ENCODE measurements around the gene LCN9. TPM values are rescaled to one million over a fixed set of nuclear protein-coding genes. Genes with fewer than 3 reads are reported as not detected.
"Not testable (repeated sequence)": the region's sequence is repeated elsewhere in the genome, so short reads cannot be mapped to it uniquely, and the experiment has no call there.

The LCN9 gene
- total RNA-seq, 2 experiments from 2014 or later: not detected

DNA sequence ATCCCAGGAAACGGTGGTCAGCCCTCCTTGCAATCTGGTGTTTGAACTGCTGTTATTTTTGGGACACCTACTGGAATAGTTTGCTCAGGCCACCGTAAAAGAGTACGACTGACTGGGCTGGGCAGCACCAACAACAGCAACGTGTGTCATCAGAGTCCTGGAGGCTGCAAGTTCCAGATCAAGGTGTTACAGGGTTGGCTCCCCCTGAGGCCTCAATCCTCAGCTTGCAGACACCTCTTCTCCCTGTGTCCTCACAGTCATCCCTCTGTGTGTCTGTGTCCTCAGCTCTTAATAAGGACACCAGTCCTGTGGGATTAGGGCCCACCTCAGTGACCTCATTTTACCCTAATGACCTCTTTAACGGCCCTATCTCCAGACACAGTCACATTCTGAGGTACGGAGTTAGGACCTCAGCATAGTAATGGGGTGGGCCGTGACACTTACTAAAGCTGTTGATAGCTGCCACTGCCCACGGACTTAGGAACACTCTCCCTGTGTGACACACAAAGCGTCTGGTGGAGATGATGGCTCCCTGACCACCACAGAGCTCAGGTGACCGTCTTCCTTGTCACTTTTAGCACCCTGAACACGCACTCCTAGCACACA lies 40.6 kb upstream of the LCN9 start:
- no peak overlapping the region for H3K27ac Mint-ChIP-seq
- ChIA-PET POLR2A (no interaction called here), CTCF (no interaction called here)
- peaks cover 6% of the 10 kb centered on the region for H3K27me3 Mint-ChIP-seq
- no peak overlapping the region for H3K4me3 Mint-ChIP-seq
- peaks cover 11% of the 10 kb centered on the region for H3K9me3 Mint-ChIP-seq
- H3K36me3 Mint-ChIP-seq: no peaks in the 10 kb centered on the region
- intact Hi-C loops (cut with micrococcal nuclease): no loop called here
- H3K4me1 Mint-ChIP-seq (ENCODE audit: low read depth): no peaks in the 10 kb centered on the region
- DNase-seq: no peak

DNA sequence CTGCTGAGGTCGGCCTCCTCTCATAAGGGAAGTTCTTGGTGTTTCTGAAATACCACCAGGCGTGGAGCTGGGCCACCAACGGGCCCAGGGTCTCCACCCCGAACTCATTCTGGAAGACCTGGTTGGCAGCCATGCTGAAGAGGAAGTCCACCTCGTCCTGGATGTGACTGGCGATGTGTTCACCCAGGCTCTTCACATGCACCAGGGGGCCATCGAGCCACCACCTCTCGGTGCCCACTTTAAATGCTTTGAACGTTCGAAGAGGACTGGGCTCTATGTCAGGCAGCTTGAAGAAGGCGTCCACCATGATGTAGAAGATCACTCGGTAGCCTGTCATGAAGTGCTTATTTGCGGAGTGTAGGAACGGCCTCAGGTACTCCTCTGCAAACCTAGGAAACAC lies 38.8 kb upstream of the LCN9 start:
- no peak overlapping the region for H3K27ac Mint-ChIP-seq
- DNase-seq: no peak
- peaks cover 18% of the 10 kb centered on the region for H3K9me3 Mint-ChIP-seq
- H3K27me3 Mint-ChIP-seq: peaks cover 6% of the 10 kb centered on the region
- ChIA-PET POLR2A (no interaction called here), CTCF (interaction anchor here (0.6 kb wide), 2 partner anchors 60 to 1863 kb away, joined by 3 to 4 read pairs; no protein-coding TSS in a partner anchor)
- H3K4me3 Mint-ChIP-seq: no peak overlapping the region
- intact Hi-C loops (cut with micrococcal nuclease): no loop called here
- no peaks in the 10 kb centered on the region for H3K36me3 Mint-ChIP-seq
- no peaks in the 10 kb centered on the region for H3K4me1 Mint-ChIP-seq (ENCODE audit: low read depth)

- no peak overlapping the region for H3K4me3 Mint-ChIP-seq
- H3K27ac Mint-ChIP-seq: no peak overlapping the region
- peaks cover 2% of the 10 kb centered on the region for H3K36me3 Mint-ChIP-seq
- no peaks in the 10 kb centered on the region for H3K4me1 Mint-ChIP-seq (ENCODE audit: low read depth)
- POLR2A ChIA-PET: no interaction called here
- peaks cover 26% of the 10 kb centered on the region for H3K27me3 Mint-ChIP-seq
- peaks cover 9% of the 10 kb centered on the region for H3K9me3 Mint-ChIP-seq
- intact Hi-C loops (cut with micrococcal nuclease): no loop called here
- no peak for DNase-seq
- CTCF ChIA-PET: no interaction called here
These were observed 30.3 kb upstream of the LCN9 start for GRCh38 chr9:135632841-135633240.

DNA sequence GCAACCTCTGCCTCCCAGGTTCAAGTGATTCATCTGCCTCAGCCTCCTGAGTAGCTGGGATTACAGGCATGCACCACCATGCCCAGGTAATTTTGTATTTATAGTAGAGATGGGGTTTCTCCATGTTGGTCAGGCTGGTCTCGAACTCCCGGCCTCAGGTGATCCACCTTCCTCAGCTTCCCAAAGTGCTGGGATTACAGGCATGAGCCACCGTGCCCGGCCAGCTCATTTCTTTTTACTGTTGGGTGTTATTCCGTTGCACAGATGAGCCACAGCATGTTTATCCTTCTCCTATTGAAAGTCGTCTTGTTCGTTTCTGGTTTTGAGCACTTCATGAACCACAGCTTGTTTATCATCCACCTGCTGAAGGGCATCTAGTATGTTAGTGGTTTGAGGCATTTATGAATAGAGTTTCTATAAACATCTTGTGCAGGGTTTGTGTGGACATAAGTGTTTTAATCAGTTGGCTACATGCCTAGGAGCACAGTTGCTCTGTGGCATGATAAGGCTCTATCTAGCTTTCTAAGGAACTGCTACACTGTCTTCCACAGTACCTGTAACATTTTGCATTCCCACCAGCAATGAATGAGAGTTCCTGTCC lies 26.1 kb upstream of the LCN9 start:
- H3K9me3 Mint-ChIP-seq; intact Hi-C loops (cut with micrococcal nuclease); H3K36me3 Mint-ChIP-seq; H3K27ac Mint-ChIP-seq; H3K4me3 Mint-ChIP-seq; DNase-seq; H3K4me1 Mint-ChIP-seq (ENCODE audit: low read depth); POLR2A ChIA-PET: not testable (repeated sequence)
- CTCF ChIA-PET: interaction anchor here (0.6 to 1.0 kb wide), 2 partner anchors 33 to 63 kb away, joined by 3 read pairs; no protein-coding TSS in a partner anchor
- peaks cover 32% of the 10 kb centered on the region for H3K27me3 Mint-ChIP-seq

- POLR2A ChIA-PET: no interaction called here
- H3K27me3 Mint-ChIP-seq: peaks cover 32% of the 10 kb centered on the region
- no peaks in the 10 kb centered on the region for H3K4me1 Mint-ChIP-seq (ENCODE audit: low read depth)
- intact Hi-C loops (cut with micrococcal nuclease): no loop called here
- peaks cover 9% of the 10 kb centered on the region for H3K9me3 Mint-ChIP-seq
- H3K4me3 Mint-ChIP-seq: no peak within 1 kb of the TSS
- no peaks in the 10 kb centered on the region for H3K36me3 Mint-ChIP-seq
- H3K27ac Mint-ChIP-seq: no peak within 1 kb of the TSS
- no peak for DNase-seq
- CTCF ChIA-PET: no interaction called here
These were observed 23.9 kb upstream of the LCN9 start, which contains the start of gene GLT6D1 for GRCh38 chr9:135639196-135639595. Gene GLT6D1 (minus strand): TSS chr9:135639540. CDS start chr9:135639187, 353 bp downstream.

DNA sequence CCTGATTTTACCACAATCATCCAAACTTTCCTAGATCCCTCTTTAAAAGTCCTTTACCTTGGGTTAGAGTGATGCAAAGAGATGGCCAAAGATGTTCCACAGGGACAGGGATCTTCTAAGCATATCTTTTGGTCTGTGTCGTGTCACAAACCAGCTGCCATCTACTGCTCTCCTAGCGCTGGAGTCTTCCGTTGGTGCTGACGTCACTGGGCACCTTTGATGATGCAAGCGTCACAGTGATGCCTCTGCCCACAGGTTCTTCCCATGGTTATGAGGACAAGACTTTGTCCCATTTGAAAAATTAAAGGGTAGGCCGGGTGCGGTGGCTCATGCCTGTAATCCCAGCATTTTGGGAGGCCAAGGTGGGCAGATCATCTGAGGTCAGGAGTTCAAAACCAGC lies 22.1 kb upstream of the LCN9 start:
- Mint-ChIP-seq H3K9me3 (peaks cover 25% of the 10 kb centered on the region), H3K36me3 (peaks cover 11% of the 10 kb centered on the region), H3K4me1 (ENCODE audit: low read depth) (no peaks in the 10 kb centered on the region), H3K27me3 (peaks cover 21% of the 10 kb centered on the region), H3K27ac (no peak overlapping the region), H3K4me3 (no peak overlapping the region)
- CTCF ChIA-PET: no interaction called here
- POLR2A ChIA-PET: no interaction called here
- intact Hi-C loops (cut with micrococcal nuclease): no loop called here
- no peak for DNase-seq

DNA sequence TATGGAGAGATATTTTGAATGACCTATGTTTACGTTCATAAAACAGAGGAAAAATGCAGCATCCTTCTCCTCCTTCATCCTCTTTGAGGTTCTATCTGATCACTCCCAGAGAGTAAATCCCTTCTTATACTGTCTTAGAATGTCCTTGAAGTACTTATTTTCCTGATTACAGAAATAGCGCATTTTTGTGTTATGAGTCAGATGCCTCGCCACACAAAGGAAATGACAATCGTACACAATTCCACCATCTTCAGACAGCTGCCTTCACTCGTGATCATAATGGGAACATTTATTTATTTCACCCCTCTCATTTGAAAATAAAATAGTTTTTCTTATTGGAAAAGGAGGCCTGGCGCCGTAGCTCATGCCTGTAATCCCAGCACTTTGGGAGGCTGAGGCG lies 21.4 kb upstream of the LCN9 start:
- H3K9me3 Mint-ChIP-seq: peaks cover 29% of the 10 kb centered on the region
- H3K4me3 Mint-ChIP-seq: no peak overlapping the region
- intact Hi-C loops (cut with micrococcal nuclease): no loop called here
- H3K4me1 Mint-ChIP-seq (ENCODE audit: low read depth): no peaks in the 10 kb centered on the region
- H3K27me3 Mint-ChIP-seq: peaks cover 18% of the 10 kb centered on the region
- peaks cover 12% of the 10 kb centered on the region for H3K36me3 Mint-ChIP-seq
- DNase-seq: no peak
- POLR2A ChIA-PET: no interaction called here
- CTCF ChIA-PET: no interaction called here
- no peak overlapping the region for H3K27ac Mint-ChIP-seq

DNA sequence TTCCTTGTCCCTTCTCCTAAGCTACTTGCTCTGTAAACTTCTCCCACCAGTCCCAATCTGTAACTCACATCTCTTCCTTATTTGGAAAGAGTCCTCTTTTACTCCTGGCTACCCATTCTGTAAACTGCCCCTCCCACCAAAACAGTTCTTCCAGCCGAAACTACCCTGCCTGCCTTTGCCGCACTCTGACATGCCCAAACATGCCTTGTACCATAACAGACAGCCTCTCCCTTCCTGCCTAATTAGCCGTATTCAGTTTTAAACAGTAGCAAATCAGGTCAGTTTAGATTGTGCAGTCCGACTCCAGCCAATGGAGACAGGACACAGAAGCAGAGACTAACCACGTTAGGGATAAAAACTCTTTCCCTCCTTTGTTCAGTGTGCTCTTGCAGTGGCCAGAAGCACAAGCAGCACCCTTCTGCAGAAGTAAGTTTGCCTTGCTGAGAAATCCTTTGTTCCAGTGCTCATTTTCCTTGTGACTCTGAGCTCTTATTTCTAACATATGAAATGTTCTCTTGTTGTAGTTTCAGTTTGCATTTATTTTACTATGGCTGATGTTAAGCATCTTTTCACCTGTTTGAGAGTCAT lies 18.4 kb upstream of the LCN9 start:
- intact Hi-C loops (cut with micrococcal nuclease): no loop called here
- H3K36me3 Mint-ChIP-seq: peaks cover 14% of the 10 kb centered on the region
- no peaks in the 10 kb centered on the region for H3K4me1 Mint-ChIP-seq (ENCODE audit: low read depth)
- ChIA-PET CTCF (no interaction called here), POLR2A (no interaction called here)
- peaks cover 7% of the 10 kb centered on the region for H3K27me3 Mint-ChIP-seq
- DNase-seq: no peak
- H3K27ac Mint-ChIP-seq: no peak overlapping the region
- H3K9me3 Mint-ChIP-seq: peaks cover 53% of the 10 kb centered on the region
- H3K4me3 Mint-ChIP-seq: no peak overlapping the region

DNA sequence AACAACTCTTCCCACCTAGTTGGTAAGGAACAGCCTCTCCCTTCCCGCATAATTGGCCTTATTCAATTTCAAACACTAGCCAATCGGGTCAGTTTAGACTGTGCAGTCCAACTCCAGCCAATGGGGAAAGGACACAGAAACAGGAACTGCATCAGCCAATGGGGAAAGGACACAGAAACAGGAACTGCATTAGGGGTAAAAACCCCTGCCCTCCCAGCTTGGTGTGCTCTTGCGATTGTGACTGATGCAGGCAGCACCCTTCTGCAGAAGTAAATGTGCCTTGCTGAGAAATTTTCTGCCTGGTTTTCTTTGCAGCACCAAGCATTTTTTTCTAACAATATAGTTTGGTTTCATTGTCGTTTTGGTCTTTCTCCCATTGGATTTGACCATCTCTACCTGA lies 15.2 kb upstream of the LCN9 start:
- CTCF ChIA-PET: interaction anchor here (0.7 kb wide), 1 partner anchor 26 kb away, joined by 3 read pairs; no protein-coding TSS in a partner anchor
- POLR2A ChIA-PET: no interaction called here
- no peak for DNase-seq
- H3K36me3 Mint-ChIP-seq: peaks cover 14% of the 10 kb centered on the region
- H3K9me3 Mint-ChIP-seq: peaks cover 60% of the 10 kb centered on the region
- H3K4me3 Mint-ChIP-seq: no peak overlapping the region
- intact Hi-C loops (cut with micrococcal nuclease): no loop called here
- H3K27ac Mint-ChIP-seq: no peak overlapping the region
- no peaks in the 10 kb centered on the region for H3K4me1 Mint-ChIP-seq (ENCODE audit: low read depth)
- H3K27me3 Mint-ChIP-seq: peaks cover 5% of the 10 kb centered on the region

GRCh38 chr9:135648494-135649410 lies 14.4 kb upstream of the LCN9 start:
- CTCF ChIA-PET: no interaction called here
- H3K9me3 Mint-ChIP-seq: peaks cover 55% of the 10 kb centered on the region
- POLR2A ChIA-PET: no interaction called here
- H3K27me3 Mint-ChIP-seq: peaks cover 9% of the 10 kb centered on the region
- H3K4me1 Mint-ChIP-seq (ENCODE audit: low read depth): no peaks in the 10 kb centered on the region
- DNase-seq: no peak
- no peak overlapping the region for H3K27ac Mint-ChIP-seq
- peaks cover 14% of the 10 kb centered on the region for H3K36me3 Mint-ChIP-seq
- no peak overlapping the region for H3K4me3 Mint-ChIP-seq
- intact Hi-C loops (cut with micrococcal nuclease): no loop called here

- intact Hi-C loops (cut with micrococcal nuclease): no loop called here
- Mint-ChIP-seq H3K27ac (no peak overlapping the region), H3K4me3 (no peak overlapping the region), H3K27me3 (peaks cover 9% of the 10 kb centered on the region), H3K9me3 (peaks cover 48% of the 10 kb centered on the region), H3K4me1 (ENCODE audit: low read depth) (no peaks in the 10 kb centered on the region), H3K36me3 (peaks cover 13% of the 10 kb centered on the region)
- ChIA-PET POLR2A (no interaction called here), CTCF (no interaction called here)
- no peak for DNase-seq
These were observed 13.6 kb upstream of the LCN9 start for GRCh38 chr9:135649508-135649907.

DNA sequence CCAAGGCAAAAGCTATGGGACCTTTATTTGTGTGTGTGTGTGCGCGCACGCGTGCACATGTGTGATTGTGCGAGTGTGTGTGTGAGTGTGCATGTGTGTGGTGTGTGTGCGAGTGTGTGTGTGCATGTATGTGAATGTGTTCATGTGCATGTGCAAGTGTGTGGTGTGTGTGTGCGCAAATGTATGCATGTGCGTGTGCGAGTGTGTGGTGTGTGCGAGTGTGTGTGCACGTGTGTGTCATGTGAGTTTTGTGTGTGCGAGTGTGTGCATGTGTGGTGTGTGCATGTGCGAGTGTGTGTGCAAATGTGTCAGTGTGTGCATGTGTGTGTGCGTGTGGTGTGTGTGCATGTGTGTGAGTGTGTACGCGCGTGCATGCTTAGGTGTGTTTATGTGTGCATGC lies 12.7 kb upstream of the LCN9 start:
- intact Hi-C loops (cut with micrococcal nuclease): no loop called here
- peaks cover 9% of the 10 kb centered on the region for H3K27me3 Mint-ChIP-seq
- H3K4me3 Mint-ChIP-seq: no peak overlapping the region
- no peak overlapping the region for H3K27ac Mint-ChIP-seq
- peaks cover 39% of the 10 kb centered on the region for H3K9me3 Mint-ChIP-seq
- H3K4me1 Mint-ChIP-seq (ENCODE audit: low read depth): no peaks in the 10 kb centered on the region
- no peak for DNase-seq
- ChIA-PET CTCF (no interaction called here), POLR2A (no interaction called here)
- H3K36me3 Mint-ChIP-seq: peaks cover 7% of the 10 kb centered on the region
